GM23338 (cell line): ENCODE results near the gene VSTM2A. TPM values are rescaled to one million over a fixed set of nuclear protein-coding genes. Genes with fewer than 3 reads are reported as not detected.

Experiments used
- ATAC-seq: fragments of 200-7000 bp; cut with Tn5 transposase; 3 replicates; pipeline ENCODE4 v1.9.1; 2020
- DNase-seq: peaks from one replicate; pipeline ENCODE4 v3.0.0-alpha.2; 2015; ENCODE audit warnings: low spot score
- H2AFZ ChIP-seq: fragments of 200-600 bp; sonication (generic); 2 replicates; pipeline ENCODE4 v1.8.0; 2016; ENCODE audit warnings: antibody characterized with exemption, mild to moderate bottlenecking, moderate library complexity
- H3F3A ChIP-seq: fragments of 200-600 bp; sonication (generic); replicated peaks from 2 replicates; pipeline ENCODE4 v1.8.0; 2017; ENCODE audit warnings: antibody characterized with exemption, mixed run types, low read depth
- H3K27ac ChIP-seq: fragments of 200-600 bp; sonication (generic); 2 replicates; pipeline ENCODE4 v1.6.1; 2016; ENCODE audit warnings: low read depth
- H3K27me3 ChIP-seq: fragments of 200-600 bp; sonication (generic); 2 replicates; pipeline ENCODE4 v1.8.0; 2016; ENCODE audit warnings: mild to moderate bottlenecking, mixed run types, moderate library complexity; ENCODE audit not compliant: insufficient read depth
- H3K36me3 ChIP-seq: fragments of 200-600 bp; sonication (generic); 2 replicates; pipeline ENCODE4 v1.8.0; 2016; ENCODE audit warnings: mild to moderate bottlenecking; ENCODE audit not compliant: insufficient read depth
- H3K4me1 ChIP-seq: fragments of 200-600 bp; sonication (generic); 2 replicates; pipeline ENCODE4 v1.8.0; 2016; ENCODE audit warnings: mild to moderate bottlenecking, moderate library complexity; ENCODE audit not compliant: insufficient read depth
- H3K4me2 ChIP-seq: fragments of 200-600 bp; sonication (generic); 2 replicates; pipeline ENCODE4 v1.7.1; 2017; ENCODE audit warnings: mixed run types
- H3K4me3 ChIP-seq: fragments of 200-600 bp; sonication (generic); 2 replicates; pipeline ENCODE4 v1.6.1; 2016; ENCODE audit warnings: mixed run types
- H3K79me2 ChIP-seq: fragments of 200-600 bp; sonication (generic); replicated peaks from 2 replicates; pipeline ENCODE4 v1.8.0; 2017; ENCODE audit warnings: mild to moderate bottlenecking; ENCODE audit not compliant: insufficient read depth
- H3K9me2 ChIP-seq: fragments of 200-600 bp; sonication (generic); 2 replicates; pipeline ENCODE4 v1.8.0; 2017; ENCODE audit not compliant: insufficient read depth
- H4K20me1 ChIP-seq: fragments of 200-600 bp; sonication (generic); replicated peaks from 2 replicates; pipeline ENCODE4 v1.8.0; 2017; ENCODE audit warnings: mild to moderate bottlenecking; ENCODE audit not compliant: insufficient read depth
- H3K27ac Mint-ChIP-seq: 2 replicates; pipeline ENCODE4 v1.8.0; 2020; ENCODE audit warnings: inconsistent platforms, mild to moderate bottlenecking, moderate library complexity, mixed read lengths
- H3K27me3 Mint-ChIP-seq: 3 replicates; pipeline ENCODE4 v1.8.0; 2022; ENCODE audit warnings: low read depth, mild to moderate bottlenecking, moderate library complexity, mixed read lengths, inconsistent platforms; ENCODE audit not compliant: insufficient read depth, poor library complexity
- H3K36me3 Mint-ChIP-seq: 3 replicates; pipeline ENCODE4 v1.8.0; 2021; ENCODE audit warnings: low read depth, mild to moderate bottlenecking, inconsistent platforms, moderate library complexity, mixed read lengths
- H3K4me1 Mint-ChIP-seq: 3 replicates; pipeline ENCODE4 v1.8.0; 2020; ENCODE audit warnings: mild to moderate bottlenecking, inconsistent platforms, mixed read lengths
- H3K4me3 Mint-ChIP-seq: 3 replicates; pipeline ENCODE4 v1.8.0; 2021; ENCODE audit warnings: moderate library complexity, mild to moderate bottlenecking, inconsistent platforms, mixed read lengths
- H3K9me3 Mint-ChIP-seq: 3 replicates; pipeline ENCODE4 v1.8.0; 2020; ENCODE audit warnings: moderate library complexity, mild to moderate bottlenecking, inconsistent platforms, mixed read lengths
- CREB1 ChIP-seq: fragments of 250-450 bp; sonication (Bioruptor Pico); IDR thresholded peaks from 2 replicates; pipeline ENCODE4 v1.5.0; 2020; ENCODE audit warnings: low read depth, mild to moderate bottlenecking, moderate library complexity
- EZH2 ChIP-seq: fragments of 200-600 bp; sonication (generic); IDR thresholded peaks from one replicate; pipeline ENCODE4 v1.8.0; 2017; ENCODE audit warnings: antibody characterized with exemption, mild to moderate bottlenecking, low read depth; ENCODE audit not compliant: unreplicated experiment
- EZH2phosphoT487 ChIP-seq: fragments of 200-600 bp; sonication (generic); IDR thresholded peaks from one replicate; pipeline ENCODE4 v1.8.1; 2018; ENCODE audit warnings: antibody characterized with exemption; ENCODE audit not compliant: unreplicated experiment
- JUNB ChIP-seq: IDR thresholded peaks from one replicate; pipeline ENCODE4 v1.6.1; 2016; ENCODE audit warnings: antibody characterized with exemption; ENCODE audit not compliant: unreplicated experiment
- NANOG ChIP-seq: IDR thresholded peaks from 2 replicates; pipeline ENCODE4 v1.6.1; 2016; ENCODE audit warnings: antibody characterized with exemption, borderline replicate concordance
- POLR2AphosphoS5 ChIP-seq: IDR thresholded peaks from 2 replicates; pipeline ENCODE4 v1.6.1; 2016; ENCODE audit warnings: antibody characterized with exemption, low read depth
- STAT1 ChIP-seq: IDR thresholded peaks from one replicate; pipeline ENCODE4 v1.6.1; 2016; ENCODE audit warnings: antibody characterized with exemption; ENCODE audit not compliant: unreplicated experiment
- ZNF114 ChIP-seq: fragments of 250-450 bp; sonication (Bioruptor Pico); IDR thresholded peaks from 2 replicates; pipeline ENCODE4 v1.5.0; 2020; ENCODE audit warnings: mild to moderate bottlenecking, moderate library complexity
- ZNF331 ChIP-seq: fragments of 250-450 bp; sonication (Bioruptor Pico); IDR thresholded peaks from 2 replicates; pipeline ENCODE4 v1.5.0; 2020; ENCODE audit warnings: low read depth, mild to moderate bottlenecking, moderate library complexity
- polyA plus RNA-seq: library from polyadenylated mRNA; unstranded; fragments of >200 nt; fragmentation: Nextera tagmentation; extraction: Ambion mirVana; gene quantifications from 2 replicates; pipeline ENCODE4 v1.2.1, GENCODE V29; 2016
- total RNA-seq: library from RNA; depleted of rRNA; stranded (reverse); fragments of >200 nt; shearing (Covaris generic); gene quantifications from 2 replicates; pipeline ENCODE4 v1.2.3, GENCODE V29; 2014
- TF ChIP-seq, protein P1 (sequence below), 2 experiments: fragments of 200-600 bp in 1 of 2; sonication (generic) in 1 of 2; conservative IDR thresholded peaks; 2 replicates each; pipeline versions ENCODE4 v1.5.1 to v1.6.1; 2016 to 2017; ENCODE audit warnings: antibody characterized with exemption in 2 of 2, low read depth in 2 of 2, mild to moderate bottlenecking in 2 of 2, moderate library complexity in 1 of 2
- TF ChIP-seq, protein P2 (sequence below): IDR thresholded peaks from 2 replicates; pipeline ENCODE4 v1.6.1; 2016; ENCODE audit warnings: antibody characterized with exemption
- TF ChIP-seq, protein P3 (sequence below): fragments of 250-450 bp; sonication (Bioruptor Pico); IDR thresholded peaks from 2 replicates; pipeline ENCODE4 v1.5.0; 2020; ENCODE audit warnings: mild to moderate bottlenecking, moderate library complexity
- TF ChIP-seq, protein P4 (sequence below): IDR thresholded peaks from one replicate; pipeline ENCODE4 v1.6.1; 2018; ENCODE audit warnings: antibody characterized with exemption; ENCODE audit not compliant: unreplicated experiment

VSTM2A gene
- total and polyA plus RNA-seq, 2 experiments from 2014 or later, result 0.73 to 0.79 TPM

DNA sequence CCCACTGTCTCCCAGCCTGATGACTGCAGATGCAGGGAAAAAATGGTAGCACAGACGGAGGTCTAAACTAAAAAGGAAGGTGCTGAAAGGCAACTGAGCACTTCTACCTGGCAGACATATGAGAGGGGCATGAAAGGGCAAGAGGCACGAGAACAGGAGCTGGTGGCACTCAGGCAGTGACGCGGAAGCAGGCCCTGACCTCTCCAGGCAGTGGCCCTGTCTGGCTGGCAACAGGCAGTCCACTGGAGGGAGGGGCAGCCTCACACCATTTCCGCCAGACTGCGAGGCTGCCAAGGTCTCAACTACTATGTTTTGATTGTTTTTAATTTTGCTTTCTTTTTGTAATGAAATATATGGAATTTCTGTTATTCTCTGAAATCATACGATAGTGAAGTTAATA is 23.3 kb downstream of the VSTM2A start:
- ATAC-seq, result no peak

More for the DNA sequence above, 23.3 kb downstream of the VSTM2A start:
- DNase-seq, result no peak
- no peaks in the 10 kb centered on the region for H3K27me3 ChIP-seq
- H4K20me1 ChIP-seq, result no peaks in the 10 kb centered on the region
- Mint-ChIP-seq H3K36me3 (no peaks in the 10 kb centered on the region), H3K27ac (no peak overlapping the region), H3K4me3 (no peak overlapping the region), H3K4me1 (peaks cover 13% of the 10 kb centered on the region; the same call in 2 of the 3 replicates), H3K27me3 (no peaks in the 10 kb centered on the region), H3K9me3 (no peaks in the 10 kb centered on the region)
- no peak overlapping the region for H3K27ac ChIP-seq
- no peaks in the 10 kb centered on the region for H3K9me2 ChIP-seq
- H3K36me3 ChIP-seq, result no peaks in the 10 kb centered on the region
- no peak overlapping the region for H3K4me2 ChIP-seq
- H2AFZ ChIP-seq, result peak overlapping the region; percentile 25; the same call in 1 of the 2 replicates
- TF ChIP-seq, protein P1, sequence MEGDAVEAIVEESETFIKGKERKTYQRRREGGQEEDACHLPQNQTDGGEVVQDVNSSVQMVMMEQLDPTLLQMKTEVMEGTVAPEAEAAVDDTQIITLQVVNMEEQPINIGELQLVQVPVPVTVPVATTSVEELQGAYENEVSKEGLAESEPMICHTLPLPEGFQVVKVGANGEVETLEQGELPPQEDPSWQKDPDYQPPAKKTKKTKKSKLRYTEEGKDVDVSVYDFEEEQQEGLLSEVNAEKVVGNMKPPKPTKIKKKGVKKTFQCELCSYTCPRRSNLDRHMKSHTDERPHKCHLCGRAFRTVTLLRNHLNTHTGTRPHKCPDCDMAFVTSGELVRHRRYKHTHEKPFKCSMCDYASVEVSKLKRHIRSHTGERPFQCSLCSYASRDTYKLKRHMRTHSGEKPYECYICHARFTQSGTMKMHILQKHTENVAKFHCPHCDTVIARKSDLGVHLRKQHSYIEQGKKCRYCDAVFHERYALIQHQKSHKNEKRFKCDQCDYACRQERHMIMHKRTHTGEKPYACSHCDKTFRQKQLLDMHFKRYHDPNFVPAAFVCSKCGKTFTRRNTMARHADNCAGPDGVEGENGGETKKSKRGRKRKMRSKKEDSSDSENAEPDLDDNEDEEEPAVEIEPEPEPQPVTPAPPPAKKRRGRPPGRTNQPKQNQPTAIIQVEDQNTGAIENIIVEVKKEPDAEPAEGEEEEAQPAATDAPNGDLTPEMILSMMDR (conservative IDR thresholded peaks at IDR 0.05; ENCODE audit: low read depth in 2 of 2), result no peak
- no peak for TF ChIP-seq EZH2phosphoT487
- TF ChIP-seq, protein P2, sequence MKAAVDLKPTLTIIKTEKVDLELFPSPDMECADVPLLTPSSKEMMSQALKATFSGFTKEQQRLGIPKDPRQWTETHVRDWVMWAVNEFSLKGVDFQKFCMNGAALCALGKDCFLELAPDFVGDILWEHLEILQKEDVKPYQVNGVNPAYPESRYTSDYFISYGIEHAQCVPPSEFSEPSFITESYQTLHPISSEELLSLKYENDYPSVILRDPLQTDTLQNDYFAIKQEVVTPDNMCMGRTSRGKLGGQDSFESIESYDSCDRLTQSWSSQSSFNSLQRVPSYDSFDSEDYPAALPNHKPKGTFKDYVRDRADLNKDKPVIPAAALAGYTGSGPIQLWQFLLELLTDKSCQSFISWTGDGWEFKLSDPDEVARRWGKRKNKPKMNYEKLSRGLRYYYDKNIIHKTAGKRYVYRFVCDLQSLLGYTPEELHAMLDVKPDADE, result no peak
- no peak for TF ChIP-seq JUNB
- TF ChIP-seq, protein P3, sequence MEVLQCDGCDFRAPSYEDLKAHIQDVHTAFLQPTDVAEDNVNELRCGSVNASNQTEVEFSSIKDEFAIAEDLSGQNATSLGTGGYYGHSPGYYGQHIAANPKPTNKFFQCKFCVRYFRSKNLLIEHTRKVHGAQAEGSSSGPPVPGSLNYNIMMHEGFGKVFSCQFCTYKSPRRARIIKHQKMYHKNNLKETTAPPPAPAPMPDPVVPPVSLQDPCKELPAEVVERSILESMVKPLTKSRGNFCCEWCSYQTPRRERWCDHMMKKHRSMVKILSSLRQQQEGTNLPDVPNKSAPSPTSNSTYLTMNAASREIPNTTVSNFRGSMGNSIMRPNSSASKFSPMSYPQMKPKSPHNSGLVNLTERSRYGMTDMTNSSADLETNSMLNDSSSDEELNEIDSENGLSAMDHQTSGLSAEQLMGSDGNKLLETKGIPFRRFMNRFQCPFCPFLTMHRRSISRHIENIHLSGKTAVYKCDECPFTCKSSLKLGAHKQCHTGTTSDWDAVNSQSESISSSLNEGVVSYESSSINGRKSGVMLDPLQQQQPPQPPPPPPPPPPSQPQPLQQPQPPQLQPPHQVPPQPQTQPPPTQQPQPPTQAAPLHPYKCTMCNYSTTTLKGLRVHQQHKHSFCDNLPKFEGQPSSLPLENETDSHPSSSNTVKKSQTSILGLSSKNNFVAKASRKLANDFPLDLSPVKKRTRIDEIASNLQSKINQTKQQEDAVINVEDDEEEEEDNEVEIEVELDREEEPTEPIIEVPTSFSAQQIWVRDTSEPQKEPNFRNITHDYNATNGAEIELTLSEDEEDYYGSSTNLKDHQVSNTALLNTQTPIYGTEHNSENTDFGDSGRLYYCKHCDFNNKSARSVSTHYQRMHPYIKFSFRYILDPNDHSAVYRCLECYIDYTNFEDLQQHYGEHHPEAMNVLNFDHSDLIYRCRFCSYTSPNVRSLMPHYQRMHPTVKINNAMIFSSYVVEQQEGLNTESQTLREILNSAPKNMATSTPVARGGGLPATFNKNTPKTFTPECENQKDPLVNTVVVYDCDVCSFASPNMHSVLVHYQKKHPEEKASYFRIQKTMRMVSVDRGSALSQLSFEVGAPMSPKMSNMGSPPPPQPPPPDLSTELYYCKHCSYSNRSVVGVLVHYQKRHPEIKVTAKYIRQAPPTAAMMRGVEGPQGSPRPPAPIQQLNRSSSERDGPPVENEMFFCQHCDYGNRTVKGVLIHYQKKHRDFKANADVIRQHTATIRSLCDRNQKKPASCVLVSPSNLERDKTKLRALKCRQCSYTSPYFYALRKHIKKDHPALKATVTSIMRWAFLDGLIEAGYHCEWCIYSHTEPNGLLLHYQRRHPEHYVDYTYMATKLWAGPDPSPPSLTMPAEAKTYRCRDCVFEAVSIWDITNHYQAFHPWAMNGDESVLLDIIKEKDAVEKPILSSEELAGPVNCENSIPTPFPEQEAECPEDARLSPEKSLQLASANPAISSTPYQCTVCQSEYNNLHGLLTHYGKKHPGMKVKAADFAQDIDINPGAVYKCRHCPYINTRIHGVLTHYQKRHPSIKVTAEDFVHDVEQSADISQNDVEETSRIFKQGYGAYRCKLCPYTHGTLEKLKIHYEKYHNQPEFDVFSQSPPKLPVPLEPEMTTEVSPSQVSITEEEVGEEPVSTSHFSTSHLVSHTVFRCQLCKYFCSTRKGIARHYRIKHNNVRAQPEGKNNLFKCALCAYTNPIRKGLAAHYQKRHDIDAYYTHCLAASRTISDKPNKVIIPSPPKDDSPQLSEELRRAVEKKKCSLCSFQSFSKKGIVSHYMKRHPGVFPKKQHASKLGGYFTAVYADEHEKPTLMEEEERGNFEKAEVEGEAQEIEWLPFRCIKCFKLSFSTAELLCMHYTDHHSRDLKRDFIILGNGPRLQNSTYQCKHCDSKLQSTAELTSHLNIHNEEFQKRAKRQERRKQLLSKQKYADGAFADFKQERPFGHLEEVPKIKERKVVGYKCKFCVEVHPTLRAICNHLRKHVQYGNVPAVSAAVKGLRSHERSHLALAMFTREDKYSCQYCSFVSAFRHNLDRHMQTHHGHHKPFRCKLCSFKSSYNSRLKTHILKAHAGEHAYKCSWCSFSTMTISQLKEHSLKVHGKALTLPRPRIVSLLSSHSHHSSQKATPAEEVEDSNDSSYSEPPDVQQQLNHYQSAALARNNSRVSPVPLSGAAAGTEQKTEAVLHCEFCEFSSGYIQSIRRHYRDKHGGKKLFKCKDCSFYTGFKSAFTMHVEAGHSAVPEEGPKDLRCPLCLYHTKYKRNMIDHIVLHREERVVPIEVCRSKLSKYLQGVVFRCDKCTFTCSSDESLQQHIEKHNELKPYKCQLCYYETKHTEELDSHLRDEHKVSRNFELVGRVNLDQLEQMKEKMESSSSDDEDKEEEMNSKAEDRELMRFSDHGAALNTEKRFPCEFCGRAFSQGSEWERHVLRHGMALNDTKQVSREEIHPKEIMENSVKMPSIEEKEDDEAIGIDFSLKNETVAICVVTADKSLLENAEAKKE, result no peak
- no peak for TF ChIP-seq NANOG
- TF ChIP-seq POLR2AphosphoS5, result no peak
- TF ChIP-seq ZNF331 (CRISPR knock-in tag), result no peak
- TF ChIP-seq, protein P4, sequence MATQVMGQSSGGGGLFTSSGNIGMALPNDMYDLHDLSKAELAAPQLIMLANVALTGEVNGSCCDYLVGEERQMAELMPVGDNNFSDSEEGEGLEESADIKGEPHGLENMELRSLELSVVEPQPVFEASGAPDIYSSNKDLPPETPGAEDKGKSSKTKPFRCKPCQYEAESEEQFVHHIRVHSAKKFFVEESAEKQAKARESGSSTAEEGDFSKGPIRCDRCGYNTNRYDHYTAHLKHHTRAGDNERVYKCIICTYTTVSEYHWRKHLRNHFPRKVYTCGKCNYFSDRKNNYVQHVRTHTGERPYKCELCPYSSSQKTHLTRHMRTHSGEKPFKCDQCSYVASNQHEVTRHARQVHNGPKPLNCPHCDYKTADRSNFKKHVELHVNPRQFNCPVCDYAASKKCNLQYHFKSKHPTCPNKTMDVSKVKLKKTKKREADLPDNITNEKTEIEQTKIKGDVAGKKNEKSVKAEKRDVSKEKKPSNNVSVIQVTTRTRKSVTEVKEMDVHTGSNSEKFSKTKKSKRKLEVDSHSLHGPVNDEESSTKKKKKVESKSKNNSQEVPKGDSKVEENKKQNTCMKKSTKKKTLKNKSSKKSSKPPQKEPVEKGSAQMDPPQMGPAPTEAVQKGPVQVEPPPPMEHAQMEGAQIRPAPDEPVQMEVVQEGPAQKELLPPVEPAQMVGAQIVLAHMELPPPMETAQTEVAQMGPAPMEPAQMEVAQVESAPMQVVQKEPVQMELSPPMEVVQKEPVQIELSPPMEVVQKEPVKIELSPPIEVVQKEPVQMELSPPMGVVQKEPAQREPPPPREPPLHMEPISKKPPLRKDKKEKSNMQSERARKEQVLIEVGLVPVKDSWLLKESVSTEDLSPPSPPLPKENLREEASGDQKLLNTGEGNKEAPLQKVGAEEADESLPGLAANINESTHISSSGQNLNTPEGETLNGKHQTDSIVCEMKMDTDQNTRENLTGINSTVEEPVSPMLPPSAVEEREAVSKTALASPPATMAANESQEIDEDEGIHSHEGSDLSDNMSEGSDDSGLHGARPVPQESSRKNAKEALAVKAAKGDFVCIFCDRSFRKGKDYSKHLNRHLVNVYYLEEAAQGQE, result no peak
- no peak for TF ChIP-seq EZH2
- no peak for TF ChIP-seq ZNF114
- TF ChIP-seq CREB1 (CRISPR knock-in tag), result no peak
- no peak for TF ChIP-seq STAT1
- no peaks in the 10 kb centered on the region for H3K79me2 ChIP-seq
- H3K4me1 ChIP-seq, result peaks cover 11% of the 10 kb centered on the region; the same call in 1 of the 2 replicates
- no peak overlapping the region for H3K4me3 ChIP-seq
- H3F3A ChIP-seq, result no peaks in the 10 kb centered on the region
